Mesendoderm (in vitro differentiated cells): ENCODE results near the gene GNAS.
A peak's percentile ranks its signal among the peaks of the same experiment; 100 is the strongest.

Experiments used
- DNase-seq: peaks from one replicate; pipeline ENCODE4 v3.0.0; 2013
- H2AK5ac ChIP-seq: 2 replicates; pipeline ENCODE4 v1.6.1; 2013; ENCODE audit warnings: low read length, inconsistent platforms
- H2BK120ac ChIP-seq: 2 replicates; pipeline ENCODE4 v1.6.1; 2013; ENCODE audit warnings: low read depth, mild to moderate bottlenecking, low read length, moderate library complexity, mixed read lengths
- H2BK15ac ChIP-seq: replicated peaks from 2 replicates; pipeline ENCODE4 v1.6.1; 2013; ENCODE audit warnings: low read depth, mild to moderate bottlenecking, moderate library complexity
- H2BK5ac ChIP-seq: 2 replicates; pipeline ENCODE4 v1.6.1; 2013; ENCODE audit warnings: low read length, inconsistent platforms
- H3K18ac ChIP-seq: 2 replicates; pipeline ENCODE4 v1.6.1; 2013; ENCODE audit warnings: mild to moderate bottlenecking, low read length, mixed read lengths
- H3K23ac ChIP-seq: one replicate; pipeline ENCODE4 v1.6.1; 2013; ENCODE audit warnings: low read length
- H3K27ac ChIP-seq: 2 replicates; pipeline ENCODE4 v1.5.1; 2013; ENCODE audit warnings: low read depth, mild to moderate bottlenecking, inconsistent platforms, low read length, moderate library complexity
- H3K27me3 ChIP-seq: 2 replicates; pipeline ENCODE4 v1.6.1; 2013; ENCODE audit warnings: low read length, control low read depth, mild to moderate bottlenecking, inconsistent platforms; ENCODE audit not compliant: insufficient read depth, poor library complexity
- H3K36me3 ChIP-seq: 2 replicates; pipeline ENCODE4 v1.6.1; 2013; ENCODE audit warnings: low read length, inconsistent platforms; ENCODE audit not compliant: control insufficient read depth, insufficient read depth
- H3K4ac ChIP-seq: one replicate; pipeline ENCODE4 v1.6.1; 2013; ENCODE audit warnings: low read depth, mild to moderate bottlenecking, low read length, moderate library complexity
- H3K4me1 ChIP-seq: 2 replicates; pipeline ENCODE4 v1.6.1; 2013; ENCODE audit warnings: low read depth, low read length, inconsistent platforms; ENCODE audit not compliant: control insufficient read depth
- H3K4me2 ChIP-seq: 2 replicates; pipeline ENCODE4 v1.6.1; 2013; ENCODE audit warnings: low read length
- H3K4me3 ChIP-seq: 2 replicates; pipeline ENCODE4 v1.5.1; 2013; ENCODE audit warnings: mild to moderate bottlenecking, low read length
- H3K56ac ChIP-seq: one replicate; pipeline ENCODE4 v1.6.1; 2013; ENCODE audit warnings: low read length
- H3K79me1 ChIP-seq: 2 replicates; pipeline ENCODE4 v1.6.1; 2013; ENCODE audit warnings: low read length, inconsistent platforms
- H3K79me2 ChIP-seq: 2 replicates; pipeline ENCODE4 v1.6.1; 2013; ENCODE audit warnings: mild to moderate bottlenecking, low read length; ENCODE audit not compliant: control insufficient read depth, insufficient read depth
- H3K9ac ChIP-seq: 2 replicates; pipeline ENCODE4 v1.6.1; 2013; ENCODE audit warnings: low read length, inconsistent platforms
- H4K5ac ChIP-seq: one replicate; pipeline ENCODE4 v1.6.1; 2013; ENCODE audit warnings: low read length
- H4K8ac ChIP-seq: one replicate; pipeline ENCODE4 v1.6.1; 2013; ENCODE audit warnings: low read depth, mild to moderate bottlenecking, control low read depth, low read length, moderate library complexity
- WGBS: extraction: QIAGEN DNeasy Blood & Tissue Kit; methylation state at CpG from one replicate; pipeline ENCODE4 v1.1.7; 2013; ENCODE audit warnings: low lambda C conversion rate, missing lambda C conversion rate; ENCODE audit not compliant: insufficient coverage; ENCODE audit errors: extremely low coverage; 5-methylcytosine and 5-hydroxymethylcytosine counted together

GNAS gene

DNA sequence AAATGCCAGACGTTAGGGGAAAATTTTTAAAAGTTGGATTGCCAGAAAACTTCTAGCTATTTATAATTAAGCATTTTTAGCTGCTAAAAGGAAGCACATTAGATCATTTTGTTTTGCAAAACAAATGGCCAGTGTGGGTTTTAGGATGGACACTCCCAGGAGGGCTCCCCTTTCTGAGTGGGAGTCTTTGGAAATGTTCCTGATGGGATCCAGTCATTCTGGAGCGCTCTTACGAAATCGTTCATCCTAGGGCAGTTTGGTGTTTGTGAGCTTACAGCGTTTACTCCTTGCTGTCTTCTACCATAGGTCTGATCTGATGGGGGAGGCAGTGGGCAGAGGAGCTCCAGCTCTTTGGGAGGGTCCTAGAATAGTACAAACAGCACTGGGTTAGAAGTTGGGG is 14.7 kb downstream of the GNAS start:
- WGBS, result no CpG with 5 or more reads among the region's 5 CpGs
- Histone ChIP-seq H3K4me3 (no peak overlapping the region), H3K56ac (no peak overlapping the region), H2AK5ac (no peak overlapping the region), H3K36me3 (no peaks in the 10 kb centered on the region), H3K79me1 (no peaks in the 10 kb centered on the region), H3K4me2 (no peak overlapping the region), H4K8ac (no peak overlapping the region), H3K27me3 (no peaks in the 10 kb centered on the region), H3K27ac (no peak overlapping the region), H2BK120ac (no peak overlapping the region), H3K79me2 (no peaks in the 10 kb centered on the region), H3K4me1 (no peaks in the 10 kb centered on the region), H3K18ac (no peak overlapping the region), H3K23ac (no peak overlapping the region), H3K4ac (no peak overlapping the region), H2BK5ac (no peak overlapping the region), H3K9ac (no peak overlapping the region), H2BK15ac (no peak overlapping the region), H4K5ac (no peak overlapping the region)
- DNase-seq, result no peak

DNA sequence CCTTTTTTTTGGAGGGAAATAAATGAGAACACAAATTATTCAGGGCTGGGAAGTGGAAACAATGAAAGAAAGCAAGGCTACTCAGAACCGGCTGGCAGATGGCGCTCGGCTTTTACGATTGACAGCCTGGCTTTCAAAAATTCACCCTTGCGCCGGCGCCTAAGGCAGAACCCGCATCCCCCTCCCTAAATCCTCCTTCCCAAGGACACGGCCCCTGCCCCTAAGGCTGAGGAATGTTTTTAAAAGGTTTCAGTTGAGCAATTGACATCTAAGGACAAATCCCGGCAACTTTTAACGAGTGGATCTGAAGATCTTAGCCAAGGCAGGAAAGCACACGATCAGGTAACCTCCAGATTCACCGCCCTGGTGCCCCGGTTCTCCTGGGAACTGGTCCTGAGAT is 16.3 kb downstream of the GNAS start:
- H4K5ac ChIP-seq, result no peak overlapping the region
- H3K56ac ChIP-seq, result no peak overlapping the region
- H3K4ac ChIP-seq, result no peak overlapping the region
- no CpG with 5 or more reads among the region's 14 CpGs for WGBS
- H3K4me3 ChIP-seq, result no peak overlapping the region
- H3K4me1 ChIP-seq, result no peaks in the 10 kb centered on the region
- H3K23ac ChIP-seq, result no peak overlapping the region
- H4K8ac ChIP-seq, result no peak overlapping the region
- no peak overlapping the region for H3K27ac ChIP-seq
- no peaks in the 10 kb centered on the region for H3K27me3 ChIP-seq
- no peak overlapping the region for H3K18ac ChIP-seq
- H2BK5ac ChIP-seq, result no peak overlapping the region
- no peaks in the 10 kb centered on the region for H3K36me3 ChIP-seq
- H3K79me1 ChIP-seq, result no peaks in the 10 kb centered on the region
- no peak overlapping the region for H3K4me2 ChIP-seq
- no peak overlapping the region for H2BK120ac ChIP-seq
- H3K79me2 ChIP-seq, result no peaks in the 10 kb centered on the region
- H3K9ac ChIP-seq, result no peak overlapping the region
- no peak for DNase-seq
- no peak overlapping the region for H2BK15ac ChIP-seq
- H2AK5ac ChIP-seq, result no peak overlapping the region

DNA sequence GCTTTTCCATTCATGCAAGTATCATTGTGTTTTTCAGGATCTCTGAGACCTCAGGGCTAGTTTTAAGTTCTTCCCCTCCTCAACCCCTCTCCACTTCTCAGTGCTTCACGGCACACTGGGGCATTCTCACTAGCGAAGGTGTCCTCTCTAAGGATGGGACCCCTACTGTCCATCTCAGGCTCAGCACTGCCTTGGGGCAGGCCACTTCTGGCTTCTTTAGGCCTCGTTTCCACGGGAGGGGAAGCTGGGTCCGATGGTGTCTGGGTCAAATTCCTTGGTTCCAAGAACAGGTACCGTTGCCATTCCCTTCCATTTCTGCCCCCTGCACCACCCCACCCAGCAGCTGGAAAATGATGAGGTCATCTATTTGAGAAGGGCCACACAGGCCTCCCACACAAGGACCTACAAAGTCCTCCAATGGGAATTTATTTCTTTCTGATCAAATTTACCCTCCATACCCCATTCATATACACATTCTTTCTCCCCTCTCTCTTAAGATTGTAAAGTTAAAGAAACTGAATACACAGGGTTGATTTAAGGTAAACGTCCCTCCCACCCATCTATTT is 17.2 kb downstream of the GNAS start:
- no peak overlapping the region for H3K27ac ChIP-seq
- no peak overlapping the region for H4K8ac ChIP-seq
- no peak overlapping the region for H2BK120ac ChIP-seq
- no peak overlapping the region for H3K4ac ChIP-seq
- no peaks in the 10 kb centered on the region for H3K79me1 ChIP-seq
- no peak overlapping the region for H2AK5ac ChIP-seq
- H3K79me2 ChIP-seq, result no peaks in the 10 kb centered on the region
- no peak overlapping the region for H4K5ac ChIP-seq
- no peak overlapping the region for H2BK15ac ChIP-seq
- no peak overlapping the region for H3K9ac ChIP-seq
- WGBS, result no CpG with 5 or more reads among the region's 7 CpGs
- no peaks in the 10 kb centered on the region for H3K36me3 ChIP-seq
- H3K27me3 ChIP-seq, result no peaks in the 10 kb centered on the region
- H3K18ac ChIP-seq, result no peak overlapping the region
- no peak overlapping the region for H3K56ac ChIP-seq
- no peak for DNase-seq
- H3K4me1 ChIP-seq, result no peaks in the 10 kb centered on the region
- H3K23ac ChIP-seq, result no peak overlapping the region
- H3K4me2 ChIP-seq, result no peak overlapping the region
- H3K4me3 ChIP-seq, result no peak overlapping the region
- no peak overlapping the region for H2BK5ac ChIP-seq

DNA sequence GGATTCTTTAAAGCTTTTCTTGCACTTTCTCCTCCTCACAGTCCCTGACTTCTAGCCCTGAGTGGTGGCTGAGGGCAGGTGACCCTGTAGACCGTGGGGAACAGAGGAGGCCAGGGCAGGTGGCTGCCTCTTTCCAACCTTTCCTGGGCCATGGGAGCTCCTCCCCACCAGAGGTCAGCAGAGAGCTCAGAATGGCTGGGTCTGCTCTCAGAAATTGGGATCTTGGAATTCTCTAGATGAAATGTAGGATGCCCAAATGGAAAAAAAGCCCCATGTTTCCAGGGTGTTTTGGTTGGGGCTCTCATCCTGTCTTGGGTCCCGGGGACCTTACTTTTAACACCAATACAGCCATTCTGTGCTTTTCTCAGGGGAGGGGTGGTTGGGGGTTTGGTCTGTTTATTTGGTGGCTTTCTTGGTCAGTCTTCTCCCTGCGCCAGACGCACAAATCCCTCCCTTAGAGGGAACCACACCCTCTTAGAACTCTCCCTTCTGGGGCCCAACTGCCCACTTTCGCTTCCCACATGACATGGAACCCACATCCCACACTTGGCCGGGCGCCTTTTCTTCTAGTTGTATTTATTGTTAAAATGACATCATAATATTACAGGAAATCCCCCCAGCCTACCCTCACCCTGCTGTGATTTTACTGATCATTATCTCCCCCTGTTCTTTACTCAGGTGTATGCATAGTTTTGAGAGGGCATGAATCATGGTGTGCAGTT is 17.9 kb downstream of the GNAS start:
- Histone ChIP-seq H3K4ac (no peak overlapping the region), H2AK5ac (no peak overlapping the region), H3K23ac (no peak overlapping the region), H4K8ac (no peak overlapping the region), H2BK5ac (no peak overlapping the region), H3K36me3 (no peaks in the 10 kb centered on the region), H3K79me1 (no peaks in the 10 kb centered on the region), H2BK15ac (no peak overlapping the region), H3K79me2 (no peaks in the 10 kb centered on the region), H3K27me3 (no peaks in the 10 kb centered on the region), H3K4me3 (no peak overlapping the region), H3K18ac (no peak overlapping the region), H3K4me1 (no peaks in the 10 kb centered on the region), H2BK120ac (no peak overlapping the region), H3K9ac (no peak overlapping the region), H3K4me2 (no peak overlapping the region), H3K56ac (no peak overlapping the region), H3K27ac (no peak overlapping the region), H4K5ac (no peak overlapping the region)
- no CpG with 5 or more reads among the region's 7 CpGs for WGBS
- DNase-seq, result peak; percentile 78

DNA sequence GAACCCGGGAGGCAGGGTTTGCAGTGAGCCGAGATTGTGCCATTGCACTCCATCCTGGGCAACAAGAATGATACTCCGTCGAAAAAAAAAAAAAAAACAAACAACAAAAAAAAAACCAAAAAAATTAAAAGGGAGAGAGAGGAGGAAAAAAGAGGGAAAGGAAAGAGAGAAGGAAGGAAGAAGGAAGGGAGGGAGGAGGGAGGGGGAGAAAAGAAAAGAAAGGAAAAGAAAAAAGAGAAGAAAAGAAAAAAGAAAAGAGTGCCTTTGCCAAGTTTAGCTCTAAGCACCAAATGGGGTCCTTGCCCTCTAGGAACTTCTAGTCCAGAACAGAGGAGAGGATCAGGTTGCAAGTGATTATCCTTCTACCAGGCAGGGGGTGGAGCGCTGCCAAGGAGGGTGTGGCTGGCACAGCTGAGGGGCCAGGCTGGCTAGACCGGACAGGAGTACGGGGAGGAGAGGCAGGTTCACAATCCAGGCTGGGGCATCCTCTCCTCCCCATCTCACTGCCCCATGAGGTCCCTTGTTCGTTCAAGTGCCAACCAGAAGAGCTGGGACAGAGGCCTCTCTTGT is 19.1 kb downstream of the GNAS start:
- H4K8ac ChIP-seq, result no peak overlapping the region
- H3K36me3 ChIP-seq, result no peaks in the 10 kb centered on the region
- no peak overlapping the region for H3K18ac ChIP-seq
- H3K27me3 ChIP-seq, result no peaks in the 10 kb centered on the region
- H2BK15ac ChIP-seq, result no peak overlapping the region
- no CpG with 5 or more reads among the region's 8 CpGs for WGBS
- H2BK5ac ChIP-seq, result no peak overlapping the region
- H3K27ac ChIP-seq, result no peak overlapping the region
- H3K23ac ChIP-seq, result no peak overlapping the region
- no peak overlapping the region for H3K9ac ChIP-seq
- H3K4me1 ChIP-seq, result no peaks in the 10 kb centered on the region
- H2BK120ac ChIP-seq, result no peak overlapping the region
- DNase-seq, result no peak
- no peaks in the 10 kb centered on the region for H3K79me1 ChIP-seq
- no peak overlapping the region for H2AK5ac ChIP-seq
- H3K4me3 ChIP-seq, result no peak overlapping the region
- H3K56ac ChIP-seq, result no peak overlapping the region
- no peak overlapping the region for H3K4me2 ChIP-seq
- no peaks in the 10 kb centered on the region for H3K79me2 ChIP-seq
- H4K5ac ChIP-seq, result no peak overlapping the region
- H3K4ac ChIP-seq, result no peak overlapping the region
